Stimulated activated CD8-positive, alpha-beta memory T cell treated with anti-CD3 and anti-CD28 coated beads, Interleukin-4, amount 100 ng/mL, for 24 hours (primary cell): ENCODE data around the gene MXD3.

Source experiments
- DNase-seq: peaks from one replicate; pipeline ENCODE4 v3.0.0-alpha.2; 2020; ENCODE audit warnings: low read depth

MXD3 gene

DNA sequence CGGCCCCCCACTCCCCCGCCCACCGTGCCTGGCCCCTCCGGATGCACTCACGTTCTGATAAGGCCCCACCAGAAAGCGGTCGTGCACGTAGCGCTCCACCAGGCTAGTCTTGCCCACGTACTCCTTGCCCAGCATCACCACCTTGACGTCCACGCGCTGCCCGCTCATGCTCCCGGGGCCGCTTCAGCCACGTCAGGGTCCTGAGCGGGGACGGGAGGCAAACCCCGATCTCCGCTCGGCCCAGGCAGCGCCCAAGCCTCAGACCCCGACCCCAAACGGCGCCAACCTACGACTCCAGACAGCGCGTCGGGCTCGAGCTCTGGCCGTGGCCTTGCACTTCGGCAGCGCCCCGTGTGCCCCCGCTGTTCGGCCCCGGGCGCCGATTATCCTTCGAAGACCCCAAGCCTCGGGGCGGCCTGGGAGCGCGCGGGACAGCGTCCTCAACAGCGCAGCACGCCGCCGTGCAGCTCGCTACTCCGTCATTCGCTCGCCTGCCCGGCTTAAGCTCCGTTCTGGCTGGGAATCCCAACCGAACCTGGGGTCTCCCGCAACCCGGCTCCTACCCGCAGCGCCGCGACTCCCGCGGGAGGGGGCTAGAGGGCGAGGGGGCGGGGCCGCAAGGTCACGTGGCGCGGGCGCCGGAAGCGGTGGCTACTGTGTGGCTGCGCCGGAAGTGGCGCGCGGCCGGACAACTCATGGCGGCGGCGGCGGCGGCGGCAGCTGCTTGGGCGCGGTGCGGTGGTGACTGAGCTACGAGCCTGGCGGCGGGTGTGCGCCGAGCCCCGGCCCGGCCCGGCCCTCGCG is 8.4 kb downstream of the MXD3 start, which contains the start of the genes PRELID1 and RAB24:
Gene PRELID1, plus strand, starts transcription at position 679 of the 804 bp plus-strand sequence. CDS start 187 bp downstream, outside the sequence.
Gene RAB24, minus strand, starts transcription at position 599 of the 804 bp plus-strand sequence. Its CDS starts 431 bp downstream, at position 168.
- DNase-seq, result peak; percentile 87

DNA sequence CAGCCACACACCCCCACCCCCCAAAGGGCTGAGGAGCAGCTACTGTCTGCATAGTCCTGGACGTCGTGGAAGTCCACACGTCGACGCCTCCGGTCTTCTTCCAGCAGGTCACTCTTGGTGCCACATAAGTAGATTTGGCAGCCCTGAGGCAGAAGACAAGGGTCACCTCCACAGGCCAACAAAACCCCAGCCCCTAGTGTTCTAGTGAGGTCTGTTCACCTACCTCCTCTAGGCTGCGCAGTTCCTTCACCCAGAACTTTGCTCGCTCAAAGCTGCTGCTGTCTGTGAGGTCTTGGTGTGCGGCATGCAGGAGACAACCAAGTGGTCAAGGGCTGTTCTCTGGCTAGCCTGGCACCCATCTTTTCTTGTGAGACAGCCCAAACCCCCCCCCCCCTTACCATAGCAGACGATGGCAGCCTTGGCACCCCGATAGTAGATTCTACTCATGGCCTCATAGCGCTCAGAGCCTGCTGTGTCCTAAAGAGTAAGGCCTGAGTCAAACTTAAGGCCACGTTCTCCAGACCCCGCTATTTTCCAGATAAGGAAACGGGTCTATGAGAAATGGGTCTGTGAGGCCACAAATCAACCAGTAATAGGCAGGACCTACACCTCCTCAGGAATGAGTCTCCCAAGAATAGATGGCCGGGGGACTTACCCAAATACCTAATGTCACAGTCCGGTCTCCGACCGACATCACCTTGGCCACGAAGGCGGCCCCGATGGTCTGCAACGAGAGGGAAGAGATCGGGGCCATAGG is 9.2 kb downstream of the MXD3 start:
- no peak for DNase-seq

DNA sequence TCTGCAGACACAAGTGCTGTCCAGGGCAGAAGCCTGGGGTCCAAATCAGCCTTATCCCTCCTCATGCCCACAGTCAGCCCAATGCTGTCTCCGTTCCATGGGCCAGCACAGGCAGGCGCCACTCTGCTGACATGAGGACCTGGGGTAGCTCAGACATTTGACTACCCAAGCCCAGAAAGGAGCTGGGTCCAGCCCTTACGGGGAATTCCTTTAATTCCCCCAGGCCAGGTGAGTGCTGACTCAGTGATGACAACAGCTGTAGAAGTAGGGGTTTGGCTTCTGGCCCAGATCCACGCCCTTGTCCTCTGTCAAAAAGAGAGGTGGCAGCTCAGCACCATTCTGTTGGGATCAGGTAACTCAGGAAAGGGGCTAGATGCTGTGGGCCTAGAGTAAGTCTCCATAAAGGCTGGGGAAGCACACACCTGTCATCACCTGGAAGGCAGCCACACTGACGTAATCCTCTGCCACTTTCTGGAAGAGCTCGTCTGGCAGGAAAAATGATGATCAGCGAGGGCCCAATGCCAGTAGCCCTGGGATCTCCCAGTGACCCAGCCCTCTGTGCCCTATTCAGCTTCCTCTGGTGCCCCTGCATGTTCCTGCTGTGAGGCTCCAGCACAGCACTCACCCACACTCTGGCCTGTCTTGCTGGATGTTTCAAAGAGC is 10.1 kb downstream of the MXD3 start:
- no peak for DNase-seq

- DNase-seq, result no peak
Observed at GRCh38 chr5:177300951-177301350, 10.7 kb downstream of the MXD3 start.

DNA sequence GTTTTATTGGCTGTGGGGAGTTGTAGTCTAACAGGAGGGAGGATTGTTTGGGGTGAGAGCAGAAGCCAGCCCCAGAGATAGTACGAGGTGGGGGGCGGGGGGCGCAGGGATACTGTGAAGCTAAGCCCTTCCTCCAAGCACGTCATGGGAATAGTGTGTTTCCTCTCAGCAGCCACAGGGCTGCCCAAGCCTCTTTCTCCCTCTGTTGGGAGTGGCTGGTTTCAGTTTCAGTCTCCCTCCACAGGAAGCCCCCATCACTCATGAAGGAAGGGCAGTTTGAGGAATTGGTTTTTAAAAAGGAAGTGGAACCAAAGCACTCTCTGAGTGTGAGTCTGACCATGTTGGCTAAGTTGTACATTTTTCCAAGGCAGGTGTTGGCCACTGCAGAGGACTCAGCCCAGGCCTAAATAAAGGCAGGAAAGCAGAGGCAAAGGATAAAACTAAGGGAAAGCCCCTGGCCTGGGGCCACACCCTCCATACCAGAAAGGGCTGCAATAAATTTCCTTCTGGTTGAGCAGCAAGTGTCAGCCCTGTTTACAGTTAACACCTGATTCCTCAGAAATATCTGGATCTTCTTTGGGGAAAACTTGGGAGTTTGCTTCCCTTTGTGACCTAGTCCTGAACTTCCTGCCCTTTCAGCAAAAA is 11.3 kb downstream of the MXD3 start:
- DNase-seq, result no peak

DNA sequence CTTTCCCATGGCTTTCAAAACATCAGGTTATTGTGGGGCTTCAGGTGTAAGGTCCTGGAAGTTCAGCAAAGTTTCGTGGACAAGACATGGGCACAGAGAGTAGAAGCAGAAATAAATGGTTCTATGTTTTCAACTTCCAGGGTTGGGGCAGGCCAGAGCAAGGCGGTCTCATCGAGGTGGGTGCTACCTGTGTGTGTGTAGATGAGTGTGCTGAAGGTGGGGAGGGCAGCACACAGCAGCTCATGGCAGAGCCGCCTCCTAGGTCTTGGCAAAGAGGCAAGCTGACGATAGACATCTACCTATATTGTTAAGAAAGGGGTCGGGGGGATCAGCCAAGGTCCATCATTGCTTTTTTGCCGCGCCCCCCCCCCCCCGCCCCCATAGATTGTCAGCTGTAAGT is 12.0 kb downstream of the MXD3 start:
- DNase-seq, result no peak

GRCh38 chr5:177297922-177298321 is 13.8 kb downstream of the MXD3 start:
- no peak for DNase-seq

GRCh38 chr5:177296581-177296980 is 15.1 kb downstream of the MXD3 start:
- DNase-seq, result no peak

DNA sequence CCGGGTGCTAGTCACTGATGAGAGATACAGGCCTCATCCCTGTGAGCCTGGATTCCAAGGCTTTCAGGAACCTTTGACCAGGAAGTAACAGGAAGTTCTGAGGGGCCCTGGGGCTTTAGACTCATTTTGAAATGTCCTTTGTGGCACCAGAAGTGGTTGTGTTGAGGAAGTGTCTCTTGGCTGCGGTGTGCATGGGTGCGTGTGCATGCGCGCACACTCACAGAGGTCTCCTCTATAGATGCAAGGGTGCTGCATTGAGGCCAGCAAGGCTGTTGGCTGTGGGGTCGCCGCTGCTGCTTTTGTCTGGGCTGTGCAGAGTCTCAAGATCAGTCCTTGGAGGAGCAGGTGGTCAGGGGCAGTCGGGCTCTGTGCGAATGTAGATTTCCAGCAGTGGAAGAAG is 15.8 kb downstream of the MXD3 start:
- no peak for DNase-seq

DNA sequence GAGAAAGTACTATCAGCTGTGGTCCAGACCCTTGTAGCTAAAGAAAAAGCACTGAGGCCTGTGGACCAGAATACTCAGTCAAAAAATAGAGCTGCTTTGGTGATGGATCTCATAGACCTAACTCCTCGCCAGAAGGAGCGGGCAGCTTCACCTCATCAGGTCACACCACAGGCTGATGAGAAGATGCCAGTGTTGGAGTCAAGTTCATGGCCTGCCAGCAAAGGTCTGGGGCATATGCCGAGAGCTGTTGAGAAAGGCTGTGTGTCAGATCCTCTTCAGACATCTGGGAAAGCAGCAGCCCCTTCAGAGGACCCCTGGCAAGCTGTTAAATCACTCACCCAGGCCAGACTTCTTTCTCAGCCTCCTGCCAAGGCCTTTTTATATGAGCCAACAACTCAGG is 17.1 kb downstream of the MXD3 start:
- DNase-seq, result no peak

- no peak for DNase-seq
Observed at GRCh38 chr5:177293819-177294581, 17.7 kb downstream of the MXD3 start.

DNA sequence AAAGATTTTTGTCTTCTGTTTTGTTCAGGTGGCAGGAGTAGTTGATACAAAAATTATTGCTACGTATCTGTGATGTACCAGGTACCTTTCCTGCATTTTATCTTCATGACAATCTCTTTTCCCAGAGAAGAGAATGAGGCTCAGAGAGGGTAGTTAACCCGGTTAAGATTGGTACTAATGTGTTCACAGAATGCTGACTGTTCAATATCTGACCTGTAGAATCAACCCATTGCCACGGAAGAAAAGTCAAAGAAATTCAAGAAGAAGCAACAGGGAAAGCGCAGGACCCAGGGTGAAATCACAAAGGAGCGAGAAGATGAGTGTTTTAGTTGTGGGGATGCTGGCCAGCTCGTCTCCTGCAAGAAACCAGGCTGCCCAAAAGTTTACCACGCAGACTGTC is 20.0 kb downstream of the MXD3 start:
- DNase-seq, result no peak

DNA sequence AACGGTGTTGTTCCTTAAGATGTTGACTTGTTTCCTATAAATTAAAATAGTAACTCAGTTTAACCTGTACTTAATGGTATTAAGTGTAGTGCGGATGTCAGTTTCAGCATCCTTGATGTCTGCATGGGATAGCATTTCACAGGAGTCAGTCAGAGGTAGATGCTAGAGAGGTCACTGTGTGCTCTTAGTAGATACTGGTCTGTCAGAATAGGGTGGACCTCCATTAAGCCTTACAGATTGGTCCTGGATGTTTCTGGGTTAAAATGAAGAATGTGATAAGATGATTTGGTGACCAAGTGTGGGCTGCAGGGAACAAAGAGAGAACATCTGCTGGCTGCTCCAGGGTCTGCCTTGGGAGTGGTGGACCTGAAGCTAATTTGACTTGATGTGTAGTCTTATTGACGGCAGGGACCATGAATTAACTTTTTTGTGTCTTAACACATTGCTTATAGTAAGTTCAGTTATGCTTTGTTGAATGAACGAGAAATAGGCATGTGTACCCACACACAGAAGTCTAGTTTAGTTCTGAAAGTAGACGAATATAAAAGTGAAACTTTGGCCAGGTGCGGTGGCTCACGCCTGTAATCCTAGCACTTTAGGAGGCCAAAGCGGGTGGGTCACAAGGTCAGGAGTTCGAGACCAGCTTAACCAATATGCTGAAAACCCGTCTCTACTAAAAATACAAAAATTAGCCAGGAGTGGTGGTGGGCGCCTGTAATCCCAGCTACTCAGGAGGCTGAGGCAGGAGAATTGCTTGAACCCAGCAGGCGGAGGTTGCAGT is 20.7 kb downstream of the MXD3 start:
- no peak for DNase-seq

- no peak for DNase-seq
Observed at GRCh38 chr5:177288191-177288590, 23.5 kb downstream of the MXD3 start.

DNA sequence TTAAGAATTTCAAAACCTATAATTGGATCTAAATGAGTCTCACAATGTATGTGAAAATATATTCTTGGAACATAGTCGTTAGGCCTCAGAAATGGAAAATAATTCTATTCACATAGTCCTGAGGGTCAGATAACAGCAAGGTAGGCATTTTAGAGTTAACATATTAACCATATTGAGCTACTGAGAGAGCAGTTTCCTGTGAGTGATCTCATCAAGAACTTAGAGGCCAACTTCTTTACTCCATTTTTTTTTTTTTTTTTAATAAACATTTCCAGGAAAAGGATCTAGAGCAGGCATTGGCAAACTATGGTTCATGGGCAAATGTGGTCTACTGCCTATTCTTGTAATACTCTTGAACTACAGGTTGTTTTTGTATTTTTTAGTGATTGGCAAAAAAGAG is 34.8 kb downstream of the MXD3 start:
- DNase-seq, result no peak

DNA sequence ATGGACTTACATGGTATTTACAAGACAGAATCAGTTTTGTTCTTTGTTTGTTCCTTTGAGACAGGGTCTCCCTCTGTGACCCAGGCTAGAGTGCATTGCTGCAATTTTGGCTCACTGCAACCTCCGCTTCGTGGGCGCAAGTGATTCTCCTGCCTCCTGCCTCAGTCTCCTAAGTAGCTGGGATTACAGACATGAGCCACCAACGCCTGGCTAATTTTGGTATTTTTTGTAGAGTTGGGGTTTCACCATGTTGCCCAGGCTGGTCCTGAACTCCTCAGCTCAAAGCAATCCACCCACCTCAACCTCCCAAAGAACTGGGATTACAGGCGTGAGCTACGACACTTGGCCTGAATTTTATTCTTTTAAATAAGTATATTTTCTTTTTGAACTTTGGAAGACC is 35.8 kb downstream of the MXD3 start:
- no peak for DNase-seq

DNA sequence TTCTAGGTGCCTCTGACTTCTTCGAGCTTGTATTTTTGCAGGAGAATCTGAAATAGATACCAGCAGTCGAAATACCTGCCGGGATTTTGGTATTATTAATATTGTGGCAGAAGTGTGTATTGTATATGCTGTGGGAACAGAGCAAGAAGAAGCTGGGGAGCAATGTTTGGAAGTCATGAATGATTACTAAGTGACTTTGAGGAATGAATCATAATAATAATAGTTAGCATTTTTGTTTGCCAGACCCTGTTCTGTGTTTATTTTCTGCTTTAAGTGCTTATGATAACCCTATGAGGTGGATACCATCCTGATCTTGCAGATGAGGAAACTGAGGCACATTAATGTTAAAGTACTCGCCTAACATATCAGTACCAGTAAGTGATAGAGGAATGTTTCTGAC is 40.6 kb downstream of the MXD3 start:
- no peak for DNase-seq

- DNase-seq, result no peak
Observed at GRCh38 chr5:177270653-177271052, 41.0 kb downstream of the MXD3 start.

DNA sequence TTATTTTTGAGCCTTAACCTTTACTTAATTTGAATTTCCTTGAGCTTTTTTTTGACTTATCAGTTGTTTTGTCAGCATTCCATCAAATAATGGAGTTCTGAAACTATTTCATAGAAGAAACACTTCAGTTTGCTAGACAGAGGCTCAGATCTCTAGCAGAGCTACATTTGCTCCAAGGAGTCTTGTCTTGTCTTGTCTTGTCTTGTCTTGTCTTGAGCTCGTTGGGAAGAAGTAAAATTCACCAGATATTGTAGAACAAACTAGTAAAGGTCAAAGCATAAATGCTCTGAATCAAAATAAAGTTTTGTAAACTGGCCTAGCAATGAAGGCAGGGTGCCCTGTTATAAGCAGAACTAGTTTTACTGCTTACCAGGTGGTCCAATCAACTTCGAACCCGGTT is 41.7 kb downstream of the MXD3 start:
- no peak for DNase-seq

DNA sequence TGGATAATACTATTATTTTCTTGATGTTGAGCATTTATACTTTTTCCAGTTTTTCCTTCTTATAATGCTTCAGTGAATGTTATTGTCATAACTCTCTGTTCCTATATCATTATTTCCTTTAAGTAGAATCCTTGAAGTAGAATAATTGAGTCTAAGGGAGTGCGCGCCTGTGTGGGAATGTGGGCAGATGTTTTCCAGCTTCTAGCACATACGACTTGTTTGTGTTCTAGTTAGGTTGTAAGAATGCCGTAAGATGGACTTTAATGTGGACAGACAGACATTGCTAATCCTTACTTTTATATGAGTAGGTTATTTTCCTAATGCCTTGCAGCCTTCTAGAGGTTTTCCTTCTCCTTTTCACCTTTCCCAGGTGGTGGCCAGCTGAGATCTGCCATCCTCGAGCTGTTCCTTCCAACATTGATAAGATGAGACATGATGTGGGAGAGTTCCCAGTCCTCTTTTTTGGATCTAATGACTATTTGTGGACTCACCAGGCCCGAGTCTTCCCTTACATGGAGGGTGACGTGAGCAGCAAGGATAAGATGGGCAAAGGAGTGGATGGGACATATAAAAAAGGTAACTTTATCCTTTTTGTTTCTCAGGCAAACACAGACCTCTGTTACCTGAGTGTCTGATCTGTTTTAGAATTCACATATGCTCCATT is 42.3 kb downstream of the MXD3 start:
- no peak for DNase-seq
